Measurements from ENCODE around the gene RNF10.

- TF ChIP-seq CTCF (IDR thresholded peaks at IDR 0.05): no peak
- no peak for TF ChIP-seq POLR2A (IDR thresholded peaks at IDR 0.05)
These were observed 37.1 kb downstream of the RNF10 start for GRCh38 chr12:120571299-120571698.
